GM19043 (cell line): ENCODE measurements around the gene TTC39A.
A peak's percentile ranks its signal among the peaks of the same experiment; 100 is the strongest.
"Not testable (repeated sequence)": the region's sequence is repeated elsewhere in the genome, so short reads cannot be mapped to it uniquely, and the experiment has no call there.

Experiments
- ATAC-seq: cut with Tn5 transposase; IDR thresholded peaks from one replicate; pipeline ENCODE4 v1.9.1; 2021; ENCODE audit warnings: low read depth; ENCODE audit not compliant: unreplicated experiment

The TTC39A gene

DNA sequence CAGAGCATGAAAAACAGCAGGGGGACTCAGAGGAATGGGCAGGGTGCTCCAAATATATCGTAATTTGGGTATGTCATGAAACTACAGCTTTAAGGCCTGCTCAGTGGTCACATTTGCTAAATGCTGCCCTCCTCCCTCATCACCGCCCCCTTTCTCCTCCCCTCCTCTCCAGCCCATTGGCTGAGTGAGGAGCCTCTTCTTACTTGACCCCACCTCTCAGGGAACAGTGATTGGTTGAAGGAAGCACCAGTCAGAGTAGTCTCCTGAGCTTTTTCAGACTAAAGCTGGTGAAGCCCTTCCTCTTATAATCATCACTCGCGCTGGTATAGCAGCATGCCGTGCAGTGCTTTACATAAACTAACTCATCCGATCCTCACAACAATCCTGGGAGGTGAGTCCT, 10.0 kb upstream of the TTC39A start:
- no peak for ATAC-seq

DNA sequence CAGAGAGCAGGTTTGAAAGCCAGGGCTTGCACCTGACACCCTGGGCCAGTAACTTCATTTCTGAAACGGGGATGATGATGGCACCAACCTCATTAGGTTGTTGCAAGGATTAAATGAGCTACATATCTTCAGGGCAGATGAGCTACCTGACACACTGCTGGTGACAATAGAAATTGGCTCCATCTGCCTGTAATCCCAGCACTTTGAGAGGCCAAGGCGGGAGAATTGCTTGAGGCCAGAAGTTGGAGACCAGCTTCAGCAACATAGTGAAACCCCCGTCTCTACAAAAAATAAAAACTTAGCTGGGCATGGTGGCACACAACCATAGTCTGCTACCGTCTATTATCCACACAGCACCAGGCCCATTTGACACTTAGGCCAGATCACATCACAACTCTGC, 6.3 kb upstream of the TTC39A start:
- ATAC-seq, result no peak

DNA sequence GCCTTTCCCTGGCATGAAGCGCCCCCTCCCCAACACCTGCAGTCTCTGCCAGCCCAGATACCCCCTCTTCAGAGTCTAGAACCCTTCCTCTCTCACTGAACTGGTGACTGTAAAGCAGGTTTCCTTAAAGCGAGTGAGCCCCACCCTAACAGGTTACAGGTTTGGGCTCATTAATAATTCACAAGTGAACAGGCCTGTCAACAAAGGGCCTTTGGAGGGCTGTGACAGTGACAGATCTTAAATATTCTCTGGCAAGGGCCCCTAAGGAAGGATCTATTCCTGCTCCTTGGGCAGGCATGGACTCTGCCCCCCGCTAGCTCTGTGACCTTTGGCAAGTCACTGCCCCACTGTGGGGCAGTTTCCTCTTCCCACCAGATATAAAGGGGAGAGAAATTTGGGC, 5.6 kb upstream of the TTC39A start:
- no peak for ATAC-seq

DNA sequence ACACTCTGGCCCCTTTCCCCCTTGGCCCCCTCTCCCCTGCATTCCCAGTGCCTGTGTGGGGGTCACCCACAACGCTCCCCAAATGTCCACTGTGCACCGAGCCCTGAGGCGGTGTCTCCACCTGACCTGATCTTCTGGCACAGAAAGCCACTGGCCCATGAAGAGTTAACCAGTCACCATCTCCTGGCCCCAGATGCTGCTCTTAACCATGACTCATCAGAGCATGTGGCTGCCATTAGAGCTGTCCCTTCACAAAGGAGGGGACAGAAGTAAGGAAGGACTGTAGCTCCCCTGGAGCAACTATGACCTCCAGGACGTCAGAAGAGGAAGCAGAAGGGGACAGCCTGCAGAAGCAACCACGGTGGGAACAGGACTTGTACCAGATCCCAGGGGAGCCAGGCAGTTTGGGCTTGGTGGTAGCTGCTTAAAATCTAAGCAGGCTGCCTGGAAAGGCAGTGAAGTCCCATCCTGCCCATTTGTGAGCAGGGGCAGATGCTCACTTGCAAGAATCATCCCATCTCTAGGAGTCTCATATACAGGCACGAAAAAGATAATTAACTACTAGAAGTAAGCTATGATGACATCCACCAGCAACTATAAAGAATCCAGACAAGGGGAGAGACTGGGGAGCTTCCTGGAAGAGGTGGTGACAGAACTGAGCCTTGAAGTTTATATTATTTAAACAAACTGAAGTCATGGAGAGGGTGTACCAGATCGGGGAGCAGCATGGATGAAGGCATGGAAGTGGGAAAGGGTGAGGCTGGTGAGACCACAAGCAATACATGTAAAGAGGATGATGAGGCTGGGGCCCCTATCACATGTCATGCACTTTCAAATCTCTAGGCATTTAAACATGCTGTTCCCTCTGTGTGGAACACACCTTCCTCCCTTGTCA, 1.1 kb upstream of the TTC39A start:
- ATAC-seq, result peak; percentile 75

DNA sequence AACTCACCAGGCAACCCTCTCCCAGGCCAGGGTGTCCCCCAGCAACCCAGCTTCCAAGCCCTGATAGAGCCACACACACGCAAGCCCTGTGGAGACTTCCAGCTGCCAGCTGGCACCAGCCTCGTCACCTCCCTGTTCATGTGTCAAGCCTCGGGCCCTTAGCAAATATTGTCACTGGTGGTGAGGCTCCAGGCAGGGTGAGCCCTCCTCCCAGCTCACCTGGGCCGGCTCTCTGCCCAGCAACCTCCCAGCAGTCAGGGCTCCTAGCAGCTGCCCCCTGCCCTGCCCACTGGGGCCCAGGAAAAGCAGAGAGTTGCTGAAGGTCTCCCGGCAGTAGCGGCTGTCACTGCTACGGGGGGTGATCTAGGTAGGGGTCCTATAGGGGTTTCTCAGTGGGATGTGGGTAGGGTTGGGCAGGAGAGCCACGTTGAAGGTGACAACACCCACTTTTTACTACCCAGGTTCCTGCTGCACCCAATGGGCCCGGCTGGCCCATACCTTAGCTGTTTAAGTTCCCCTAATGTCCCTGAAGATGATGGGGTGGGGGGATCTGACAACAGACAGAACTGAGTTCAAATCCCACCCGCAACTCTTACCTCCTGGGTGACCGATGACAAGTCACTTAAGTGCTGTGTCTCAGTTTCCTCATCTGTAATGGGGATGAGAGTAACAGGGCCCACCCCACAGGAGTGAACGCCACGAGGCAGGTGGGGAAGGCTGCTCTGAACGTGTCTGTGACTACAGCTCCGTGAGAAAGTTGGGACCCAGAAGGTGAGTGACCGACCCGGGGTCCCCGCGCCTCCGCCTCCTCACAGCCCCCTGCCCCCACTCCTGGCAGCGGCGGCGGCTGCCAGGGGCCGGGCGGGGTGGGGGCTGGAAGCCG, 678 bp downstream of the TTC39A start:
- ATAC-seq, result no peak

DNA sequence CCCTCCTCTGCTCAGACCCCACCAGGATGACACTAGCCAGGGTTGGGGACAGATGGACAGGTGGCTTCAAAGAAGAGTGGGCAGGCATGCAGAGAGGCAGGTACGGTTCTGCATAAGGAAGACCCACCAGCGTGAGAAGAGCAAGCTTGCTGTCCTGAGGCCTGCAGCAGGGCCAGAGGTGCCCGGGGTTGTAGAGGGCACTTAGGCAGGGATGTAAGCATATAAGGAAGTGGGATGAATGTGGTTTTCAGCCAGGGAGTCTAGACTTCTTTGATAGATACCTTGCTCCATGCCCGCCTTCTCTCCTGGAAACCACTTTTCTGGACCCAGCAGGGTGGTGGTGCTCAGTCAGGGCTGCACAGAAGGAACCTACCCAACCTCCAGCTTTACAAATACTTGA, 1.4 kb downstream of the TTC39A start:
- ATAC-seq, result no peak

DNA sequence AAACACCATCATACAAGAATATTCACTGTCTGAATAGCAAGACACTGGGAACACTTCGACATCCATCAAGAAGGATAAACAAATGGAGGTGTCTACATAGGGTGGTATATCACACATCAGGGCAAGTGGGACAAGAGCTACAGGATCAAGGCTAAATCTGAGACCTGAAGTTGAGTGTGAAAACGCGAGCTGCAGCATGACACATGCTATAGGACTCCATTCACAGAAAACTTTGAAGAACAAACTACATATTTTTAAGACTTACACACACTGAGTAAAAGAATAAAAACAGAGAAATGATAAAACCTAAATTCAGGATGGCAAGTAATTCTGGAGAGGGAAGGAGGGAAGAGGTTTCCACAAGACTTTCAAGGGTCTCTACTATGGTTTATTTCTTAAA, 2.1 kb downstream of the TTC39A start:
- no peak for ATAC-seq

DNA sequence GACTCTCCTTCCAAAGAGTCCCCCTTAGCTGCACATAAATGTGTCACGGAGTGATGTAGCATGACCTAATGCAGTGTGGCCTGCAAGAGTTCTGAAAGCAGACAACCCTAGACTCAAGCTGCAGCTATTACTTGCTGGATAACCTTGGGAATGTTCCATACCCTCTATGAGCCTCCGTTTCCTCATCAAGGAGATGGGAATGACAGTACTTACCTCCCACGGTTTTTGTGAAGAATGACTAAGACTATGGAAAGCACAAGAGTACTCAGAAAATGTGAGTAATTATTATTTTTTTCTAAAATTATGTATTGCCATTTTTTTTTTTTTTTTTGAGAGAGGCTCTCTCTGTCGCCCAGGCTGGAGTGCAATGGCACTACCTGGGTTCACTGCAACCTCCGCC, 3.0 kb downstream of the TTC39A start:
- ATAC-seq, result no peak

DNA sequence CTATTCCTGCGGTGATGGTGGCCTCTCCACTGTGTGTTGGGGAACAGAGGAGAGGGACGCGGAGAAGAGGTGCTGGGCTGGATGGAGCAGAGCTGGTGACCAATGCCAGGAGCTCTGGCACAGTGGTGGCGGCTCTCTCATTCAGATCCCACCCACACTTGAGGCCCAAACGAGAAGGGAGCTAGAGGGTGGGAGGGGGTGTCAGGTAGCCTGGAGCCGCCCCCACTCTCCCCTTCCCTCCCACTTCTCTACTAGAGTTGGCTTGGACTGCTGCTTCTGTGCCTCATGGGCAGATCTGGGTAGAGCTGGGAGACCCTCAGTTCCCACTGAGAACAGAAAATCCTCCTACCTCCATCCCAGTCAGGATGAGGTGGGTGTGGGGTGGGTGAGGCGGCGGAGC, 3.5 kb downstream of the TTC39A start:
- ATAC-seq, result no peak

DNA sequence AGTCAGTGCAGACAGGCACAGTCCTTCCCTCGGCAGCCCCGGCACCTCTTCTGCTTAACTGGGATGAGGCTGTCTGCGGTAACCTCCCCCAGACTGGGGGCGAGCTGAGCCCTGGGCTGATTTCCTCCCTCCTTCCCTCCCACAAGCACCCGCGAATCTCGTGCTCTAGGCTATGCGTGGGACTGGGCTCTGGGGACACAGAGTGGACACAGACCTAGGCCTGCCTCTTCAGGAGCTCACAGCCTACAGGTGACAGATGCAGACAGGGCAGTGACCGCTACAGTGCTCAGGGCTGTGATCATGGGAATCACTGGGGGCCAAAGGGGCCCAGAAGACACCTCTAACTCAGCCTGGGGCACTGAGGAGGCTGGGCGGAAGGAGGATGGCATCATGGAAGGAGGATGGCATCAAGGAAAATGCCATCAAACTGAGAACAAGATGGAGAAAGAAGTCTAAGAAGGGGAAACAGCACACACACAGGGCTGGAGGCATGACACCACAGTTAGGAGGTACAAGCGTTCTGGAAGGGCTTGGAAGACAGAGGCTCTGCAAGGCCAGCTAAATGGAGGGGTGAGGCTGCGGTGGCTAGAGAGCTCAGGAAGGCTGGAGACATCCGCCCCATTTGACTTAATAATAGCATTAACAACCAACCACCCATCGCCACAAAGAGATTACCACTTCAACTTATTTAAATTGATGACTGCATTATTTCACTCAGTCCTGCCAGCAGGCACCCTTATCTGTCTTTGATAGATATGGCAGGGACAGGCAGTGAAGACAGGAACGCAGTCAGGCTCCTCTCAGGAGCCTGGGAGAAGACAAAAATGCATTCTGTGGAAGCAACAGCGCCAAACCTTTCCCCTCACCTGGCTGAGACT, 4.2 kb downstream of the TTC39A start:
- no peak for ATAC-seq

DNA sequence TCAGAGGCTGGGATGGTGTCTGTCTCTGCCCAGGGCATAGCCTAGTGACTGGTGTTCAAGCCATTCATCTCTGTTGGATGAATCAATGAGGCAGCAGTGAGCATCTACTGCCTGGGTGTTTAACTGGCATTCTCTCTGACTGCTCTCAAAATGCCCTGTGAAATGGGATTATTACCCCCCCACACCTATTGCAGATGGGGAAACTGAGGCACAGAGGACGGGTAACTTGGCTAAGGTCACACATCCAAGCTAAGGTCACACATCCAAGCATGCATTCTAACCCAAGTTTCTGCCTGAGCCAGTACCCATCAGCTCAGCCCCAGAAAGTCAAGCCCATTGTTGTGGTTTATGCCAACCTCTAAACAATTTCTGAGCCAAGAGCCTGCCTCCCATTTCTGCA, 5.0 kb downstream of the TTC39A start:
- ATAC-seq, result no peak

DNA sequence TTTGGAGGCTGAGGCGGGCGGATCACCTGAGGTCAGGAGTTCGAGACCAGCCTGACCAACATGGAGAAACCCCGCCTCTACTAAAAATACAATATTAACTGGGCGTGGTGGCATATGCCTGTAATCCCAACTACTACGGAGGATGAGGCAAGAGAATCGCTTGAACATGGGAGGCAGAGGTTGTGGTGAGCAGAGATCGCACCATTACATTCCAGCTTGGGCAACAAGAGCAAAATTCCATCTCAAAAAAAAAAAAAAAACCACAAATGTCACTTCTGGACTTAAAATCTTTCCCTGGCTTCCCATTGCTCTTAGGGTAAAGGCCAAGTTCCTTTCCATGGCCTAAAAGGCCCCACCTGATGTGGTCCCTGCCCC, 5.4 kb downstream of the TTC39A start:
- not testable (repeated sequence) for ATAC-seq

DNA sequence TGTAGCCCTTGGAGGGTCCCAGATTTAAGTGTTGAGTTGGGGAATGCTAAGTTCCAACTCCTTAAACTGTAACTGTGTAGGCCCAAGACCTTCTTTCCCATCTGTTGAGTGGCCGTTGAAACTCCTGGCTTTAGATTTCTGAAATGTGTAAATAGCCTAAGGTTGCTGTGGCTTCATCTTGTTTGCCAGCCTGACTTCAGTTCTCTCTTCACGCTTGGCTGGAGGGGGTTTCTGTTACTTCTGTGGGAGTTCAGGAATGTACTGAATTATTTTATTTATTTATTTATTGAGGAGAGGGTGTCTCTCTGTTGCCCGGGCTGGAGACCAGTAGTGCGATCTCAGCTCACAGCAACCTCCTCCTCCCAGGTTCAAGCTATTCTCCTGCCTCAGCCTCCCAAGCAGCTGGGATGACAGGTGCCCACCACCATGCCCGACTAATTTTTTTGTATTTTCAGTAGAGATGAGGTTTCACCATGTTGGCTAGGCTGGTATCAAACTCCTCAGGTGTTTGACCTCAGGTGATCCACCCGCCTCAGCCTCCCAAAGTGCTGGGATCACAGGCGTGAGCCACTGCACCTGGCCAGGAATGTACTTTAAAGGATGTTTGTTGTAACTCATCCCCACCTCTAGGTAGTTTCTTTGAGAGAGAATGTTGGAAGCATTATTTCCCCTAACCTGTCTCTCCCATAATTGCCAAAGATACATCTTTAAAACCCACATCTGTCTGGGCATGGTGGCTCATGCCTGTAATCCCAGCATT, 5.9 kb downstream of the TTC39A start:
- ATAC-seq, result no peak

DNA sequence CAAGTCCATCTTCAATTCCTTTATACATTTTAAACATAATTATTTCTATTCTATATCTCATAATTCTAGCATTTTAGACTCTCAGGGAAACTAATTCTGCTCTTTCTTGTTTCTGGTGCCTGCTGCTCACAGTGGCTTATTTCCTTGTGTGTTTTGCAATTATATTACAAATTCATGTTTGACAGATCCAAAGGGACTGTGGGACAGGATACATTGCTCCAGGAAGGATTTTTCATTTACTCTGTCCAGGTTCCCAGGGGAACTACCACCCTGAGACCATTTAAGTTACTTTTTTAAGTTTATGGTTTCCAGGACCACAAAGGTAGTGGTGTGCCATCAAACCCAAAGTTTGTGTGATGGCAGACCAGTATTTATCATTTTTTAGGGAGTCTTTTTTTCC, 6.6 kb downstream of the TTC39A start:
- ATAC-seq, result no peak

DNA sequence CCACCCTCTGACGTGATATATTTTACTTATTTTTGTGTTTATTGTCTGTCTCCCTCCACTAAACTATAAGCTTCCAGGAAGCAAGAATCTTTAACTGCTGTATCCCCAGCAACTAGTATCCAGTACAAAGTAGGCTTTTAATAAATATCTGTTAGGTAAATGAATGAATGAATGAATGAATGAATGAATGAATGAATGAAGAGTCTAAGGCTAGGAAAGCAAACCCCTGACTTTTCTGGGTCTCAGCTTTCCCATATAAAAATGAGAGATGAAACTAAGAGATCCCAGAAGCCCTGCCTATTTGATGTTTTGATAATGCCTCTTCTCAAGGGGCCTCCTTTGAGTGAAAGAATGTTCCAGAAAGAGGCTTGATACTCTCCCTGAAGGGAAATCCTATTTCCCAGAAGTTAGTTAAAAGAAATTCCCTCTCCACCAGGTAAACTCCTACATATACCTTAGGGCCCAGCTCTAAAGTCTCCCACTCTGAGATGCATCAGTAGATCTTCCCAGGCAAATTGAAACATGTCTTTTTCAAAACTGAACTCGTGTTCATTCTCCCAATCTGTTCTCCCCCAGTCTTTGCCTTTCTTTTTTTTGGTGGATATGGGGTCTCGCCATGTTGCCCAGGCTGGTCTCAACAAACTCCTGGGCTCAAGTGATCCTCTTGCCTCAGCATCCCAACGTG, 7.8 kb downstream of the TTC39A start:
- no peak for ATAC-seq

DNA sequence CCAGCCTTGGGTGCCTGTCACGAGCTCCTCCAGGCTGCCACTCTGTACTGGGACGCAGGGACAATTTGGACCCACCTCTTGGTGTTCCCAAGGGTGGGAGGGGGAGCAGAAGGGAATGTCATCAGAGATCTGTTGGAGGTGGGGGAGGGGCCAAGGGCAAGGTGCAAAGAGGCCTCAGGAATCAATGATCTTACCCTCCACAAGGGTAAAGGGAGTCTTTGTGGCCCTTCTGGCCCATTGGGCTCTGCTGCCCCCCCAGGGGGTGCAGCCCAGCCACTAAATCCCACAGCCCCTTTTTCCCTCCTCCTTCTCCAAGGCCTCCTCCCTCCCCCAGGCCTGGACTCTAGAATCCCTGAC, 8.5 kb downstream of the TTC39A start:
- ATAC-seq, result no peak

DNA sequence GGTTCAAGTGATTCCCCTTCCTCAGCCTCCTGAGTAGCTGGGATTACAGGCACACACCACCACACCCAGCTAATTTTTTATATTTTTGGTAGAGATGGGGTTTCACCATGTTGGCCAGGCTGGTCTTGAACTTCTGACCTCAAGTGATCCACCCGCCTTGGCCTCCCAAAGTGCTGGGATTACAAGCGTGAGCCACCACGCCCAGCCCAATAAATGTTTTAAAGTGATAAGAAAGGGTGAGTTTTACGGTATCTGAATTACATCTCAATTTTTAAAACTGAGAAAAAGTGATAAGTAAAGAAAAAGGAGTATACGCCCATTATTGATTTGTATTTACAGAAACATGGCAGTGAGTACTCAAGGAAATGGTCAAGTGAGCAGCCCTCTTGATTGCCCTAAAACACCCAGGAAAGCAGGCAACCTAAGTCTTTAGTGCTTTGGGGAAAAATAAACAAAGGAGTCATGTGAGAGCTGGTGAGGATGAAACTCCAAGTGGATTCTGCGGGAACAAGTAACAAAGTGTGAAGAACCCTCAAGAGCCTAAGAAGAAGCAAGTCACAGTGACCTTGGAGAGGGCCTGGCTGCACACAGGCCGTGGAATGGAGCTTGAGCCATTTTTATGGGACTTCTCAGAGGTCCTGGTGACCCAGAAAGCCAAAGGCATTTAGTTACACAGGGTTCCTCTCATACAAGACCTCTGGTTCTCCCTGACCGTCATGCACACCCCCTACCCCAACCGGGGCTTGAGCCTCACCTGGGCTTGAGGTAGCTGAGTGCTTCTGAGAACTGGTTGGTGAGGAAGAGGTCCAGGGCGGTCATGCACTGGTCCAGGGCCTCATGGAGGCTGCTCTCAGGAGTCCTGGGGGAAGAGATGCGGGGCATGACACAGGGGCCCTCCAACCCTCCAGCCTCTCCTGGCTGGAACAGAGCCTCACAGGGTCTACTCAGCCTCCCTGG, 9.1 kb downstream of the TTC39A start:
- no peak for ATAC-seq

DNA sequence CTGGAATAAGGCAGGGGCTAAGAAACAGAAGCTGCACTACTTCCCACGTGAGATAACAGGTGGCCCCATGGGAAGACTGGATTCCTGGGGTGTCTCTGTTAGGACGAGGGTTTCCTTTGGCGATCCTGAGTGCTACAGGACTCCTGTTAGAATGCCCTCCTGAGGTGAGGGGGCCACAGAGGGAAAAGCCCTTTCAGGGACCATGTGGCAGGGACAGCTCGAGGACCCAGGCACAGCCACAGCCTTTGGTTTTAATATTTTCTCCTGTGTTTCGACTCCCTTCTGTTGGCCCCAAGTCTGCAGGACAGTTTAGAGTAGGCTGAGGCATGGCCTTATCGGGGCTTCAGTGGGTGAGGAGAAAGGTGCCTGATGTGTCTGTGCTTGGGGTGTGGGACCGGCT, 12.6 kb downstream of the TTC39A start:
- no peak for ATAC-seq

DNA sequence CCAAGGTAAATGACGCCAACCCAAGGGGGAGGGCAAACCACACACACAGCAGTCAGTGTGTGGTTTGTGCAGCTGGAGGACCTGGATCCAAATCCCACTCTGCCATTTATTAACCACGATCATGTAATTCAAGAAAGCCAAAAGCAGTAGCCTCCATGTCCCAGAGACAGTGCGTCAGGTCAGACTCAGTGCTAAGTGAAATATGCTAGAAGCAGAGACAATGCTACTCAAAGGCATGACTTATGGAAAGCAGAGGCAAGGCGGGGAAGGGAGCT, 13.6 kb downstream of the TTC39A start:
- ATAC-seq, result no peak
